HepG2 (cell line): Measurements from ENCODE around the gene FAM181A. TPM values are rescaled to one million over a fixed set of nuclear protein-coding genes. Genes with fewer than 3 reads are reported as not detected.
A peak's percentile ranks its signal among the peaks of the same experiment; 100 is the strongest.

Experiments
- ATM ChIP-seq: fragments of 450-650 bp; IDR thresholded peaks from 2 replicates; pipeline ENCODE4 v1.7.1; 2017; ENCODE audit warnings: mild to moderate bottlenecking, borderline replicate concordance
- FOXA3 ChIP-seq: IDR thresholded peaks from 2 replicates; pipeline ENCODE4 v1.6.1; 2016; ENCODE audit warnings: missing genetic modification reagents, missing compliant biosample characterization
- IKZF4 ChIP-seq: sonication (generic); formaldehyde crosslinking; IDR thresholded peaks from 2 replicates; pipeline ENCODE4 v1.5.1; 2020; ENCODE audit warnings: borderline replicate concordance, mild to moderate bottlenecking, low read depth, missing genetic modification reagents; ENCODE audit errors: not compliant biosample characterization
- TOE1 ChIP-seq: sonication (generic); formaldehyde crosslinking; IDR thresholded peaks from 2 replicates; pipeline ENCODE4 v1.4.0; 2020; ENCODE audit warnings: mild to moderate bottlenecking, missing genetic modification reagents
- ZNF235 ChIP-seq: sonication (generic); formaldehyde crosslinking; IDR thresholded peaks from 2 replicates; pipeline ENCODE4 v1.8.1; 2023; ENCODE audit warnings: mild to moderate bottlenecking, missing genetic modification reagents, borderline replicate concordance
- ZNF879 ChIP-seq: sonication (generic); formaldehyde crosslinking; IDR thresholded peaks from 2 replicates; pipeline ENCODE4 v1.8.1; 2023; ENCODE audit warnings: missing genetic modification reagents
- ZSCAN12 ChIP-seq: sonication (generic); formaldehyde crosslinking; IDR thresholded peaks from 2 replicates; pipeline ENCODE4 v1.9.0; 2021; ENCODE audit warnings: mild to moderate bottlenecking, missing genetic modification reagents
- polyA plus RNA-seq, 8 experiments: library from polyadenylated mRNA; depleted of rRNA in 3 of 8; stranded (reverse) in 7 of 8; unstranded in 1 of 8; fragments of >200 nt; fragmentation: Illumina TruSeq in 4 of 8; extraction: Trizol in 4 of 8; gene quantifications; 2 replicates each; pipeline versions ENCODE4 v1.2.1 to v1.2.3, GENCODE V29; 2011 to 2016; ENCODE audit warnings: low read depth in 4 of 8, missing spikeins in 1 of 8, mixed read lengths in 1 of 8; ENCODE audit not compliant: insufficient read depth in 1 of 8
- total RNA-seq, 5 experiments: library from RNA; depleted of rRNA; stranded (reverse); fragments of >200 nt; fragmentation: Illumina TruSeq; extraction: Trizol; gene quantifications; 2 replicates each; pipeline ENCODE4 v1.2.3, GENCODE V29; 2016; ENCODE audit warnings: low read depth in 1 of 5
- TF ChIP-seq, protein P1 (sequence below): IDR thresholded peaks from 2 replicates; pipeline ENCODE4 v1.4.0; 2020; ENCODE audit warnings: mild to moderate bottlenecking, missing genetic modification reagents
- TF ChIP-seq, protein P2 (sequence below): sonication (generic); formaldehyde crosslinking; IDR thresholded peaks from 2 replicates; pipeline ENCODE4 v1.5.0; 2020; ENCODE audit warnings: missing genetic modification reagents, mild to moderate bottlenecking, borderline replicate concordance
- TF ChIP-seq, protein P3 (sequence below), 2 experiments: sonication (generic) in 1 of 2; formaldehyde crosslinking in 1 of 2; IDR thresholded peaks; 2 replicates each; pipeline versions ENCODE4 v1.6.1 to v1.9.0; 2014 to 2022; ENCODE audit warnings: antibody characterized with exemption in 1 of 2, borderline replicate concordance in 1 of 2, inconsistent platforms in 1 of 2, low read depth in 1 of 2, missing genetic modification reagents in 1 of 2
- TF ChIP-seq, protein P4 (sequence below): sonication (generic); formaldehyde crosslinking; IDR thresholded peaks from 2 replicates; pipeline ENCODE4 v1.4.0; 2020; ENCODE audit warnings: missing genetic modification reagents, borderline replicate concordance
- TF ChIP-seq, protein P5 (sequence below): IDR thresholded peaks from 2 replicates; pipeline ENCODE4 v1.6.1; 2016; ENCODE audit warnings: missing biosample characterization, missing genetic modification reagents, low read depth

Gene FAM181A
- total and polyA plus RNA-seq, 2 of the 13 experiments (the other 11 are each of a cell fraction or from before 2014, with no cell fraction given), result 1.1 to 1.5 TPM

DNA sequence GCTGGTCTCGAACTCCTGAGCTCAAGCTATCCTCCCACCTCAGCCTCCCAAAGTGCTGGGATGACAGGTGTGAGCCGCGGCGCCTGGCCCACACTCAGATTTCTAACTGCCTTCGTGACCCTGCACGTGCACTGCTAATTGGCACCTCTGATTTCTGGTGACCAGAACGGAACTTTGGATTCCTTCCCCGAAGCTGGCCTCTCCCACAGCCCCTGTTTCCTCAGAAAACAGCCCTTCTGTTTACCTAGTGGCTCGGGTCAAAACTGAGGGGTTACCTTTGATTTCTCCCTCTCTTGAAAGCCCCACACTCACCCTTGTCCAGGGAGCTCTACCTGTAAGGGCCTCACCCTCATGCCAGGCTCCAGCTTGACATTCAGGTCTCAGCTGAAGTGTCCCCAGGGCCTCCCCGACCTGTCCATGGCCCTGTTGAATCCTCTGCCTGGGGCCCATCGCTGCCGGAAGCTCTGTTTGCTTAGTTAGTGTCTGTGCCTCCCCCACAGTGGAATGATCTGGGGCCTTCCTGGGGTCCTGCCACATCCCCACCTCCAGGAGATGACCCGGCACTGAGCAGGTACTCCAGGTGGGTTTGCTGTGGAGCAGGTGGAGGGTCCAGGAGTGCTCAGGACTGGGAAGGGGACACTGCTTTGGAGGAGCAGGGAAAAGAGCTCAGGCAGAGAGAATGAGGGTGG, 24.4 kb upstream of the FAM181A start (continued):
- TF ChIP-seq, protein P1, sequence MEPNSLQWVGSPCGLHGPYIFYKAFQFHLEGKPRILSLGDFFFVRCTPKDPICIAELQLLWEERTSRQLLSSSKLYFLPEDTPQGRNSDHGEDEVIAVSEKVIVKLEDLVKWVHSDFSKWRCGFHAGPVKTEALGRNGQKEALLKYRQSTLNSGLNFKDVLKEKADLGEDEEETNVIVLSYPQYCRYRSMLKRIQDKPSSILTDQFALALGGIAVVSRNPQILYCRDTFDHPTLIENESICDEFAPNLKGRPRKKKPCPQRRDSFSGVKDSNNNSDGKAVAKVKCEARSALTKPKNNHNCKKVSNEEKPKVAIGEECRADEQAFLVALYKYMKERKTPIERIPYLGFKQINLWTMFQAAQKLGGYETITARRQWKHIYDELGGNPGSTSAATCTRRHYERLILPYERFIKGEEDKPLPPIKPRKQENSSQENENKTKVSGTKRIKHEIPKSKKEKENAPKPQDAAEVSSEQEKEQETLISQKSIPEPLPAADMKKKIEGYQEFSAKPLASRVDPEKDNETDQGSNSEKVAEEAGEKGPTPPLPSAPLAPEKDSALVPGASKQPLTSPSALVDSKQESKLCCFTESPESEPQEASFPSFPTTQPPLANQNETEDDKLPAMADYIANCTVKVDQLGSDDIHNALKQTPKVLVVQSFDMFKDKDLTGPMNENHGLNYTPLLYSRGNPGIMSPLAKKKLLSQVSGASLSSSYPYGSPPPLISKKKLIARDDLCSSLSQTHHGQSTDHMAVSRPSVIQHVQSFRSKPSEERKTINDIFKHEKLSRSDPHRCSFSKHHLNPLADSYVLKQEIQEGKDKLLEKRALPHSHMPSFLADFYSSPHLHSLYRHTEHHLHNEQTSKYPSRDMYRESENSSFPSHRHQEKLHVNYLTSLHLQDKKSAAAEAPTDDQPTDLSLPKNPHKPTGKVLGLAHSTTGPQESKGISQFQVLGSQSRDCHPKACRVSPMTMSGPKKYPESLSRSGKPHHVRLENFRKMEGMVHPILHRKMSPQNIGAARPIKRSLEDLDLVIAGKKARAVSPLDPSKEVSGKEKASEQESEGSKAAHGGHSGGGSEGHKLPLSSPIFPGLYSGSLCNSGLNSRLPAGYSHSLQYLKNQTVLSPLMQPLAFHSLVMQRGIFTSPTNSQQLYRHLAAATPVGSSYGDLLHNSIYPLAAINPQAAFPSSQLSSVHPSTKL (CRISPR knock-in tag), result peak; percentile 76
- no peak for TF ChIP-seq IKZF4 (CRISPR knock-in tag)
- no peak for TF ChIP-seq ATM
- TF ChIP-seq, protein P2, sequence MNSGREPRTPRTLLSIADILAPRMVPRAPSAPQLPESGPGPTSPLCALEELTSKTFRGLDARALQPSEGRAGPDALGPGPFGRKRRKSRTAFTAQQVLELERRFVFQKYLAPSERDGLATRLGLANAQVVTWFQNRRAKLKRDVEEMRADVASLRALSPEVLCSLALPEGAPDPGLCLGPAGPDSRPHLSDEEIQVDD (CRISPR knock-in tag), result 0 out of 2 replicates have a peak, but pooled peaks have one; percentile 55
- no peak for TF ChIP-seq ZNF235 (CRISPR knock-in tag)
- no peak for TF ChIP-seq ZSCAN12
- TF ChIP-seq TOE1, result no peak
- TF ChIP-seq, protein P3, sequence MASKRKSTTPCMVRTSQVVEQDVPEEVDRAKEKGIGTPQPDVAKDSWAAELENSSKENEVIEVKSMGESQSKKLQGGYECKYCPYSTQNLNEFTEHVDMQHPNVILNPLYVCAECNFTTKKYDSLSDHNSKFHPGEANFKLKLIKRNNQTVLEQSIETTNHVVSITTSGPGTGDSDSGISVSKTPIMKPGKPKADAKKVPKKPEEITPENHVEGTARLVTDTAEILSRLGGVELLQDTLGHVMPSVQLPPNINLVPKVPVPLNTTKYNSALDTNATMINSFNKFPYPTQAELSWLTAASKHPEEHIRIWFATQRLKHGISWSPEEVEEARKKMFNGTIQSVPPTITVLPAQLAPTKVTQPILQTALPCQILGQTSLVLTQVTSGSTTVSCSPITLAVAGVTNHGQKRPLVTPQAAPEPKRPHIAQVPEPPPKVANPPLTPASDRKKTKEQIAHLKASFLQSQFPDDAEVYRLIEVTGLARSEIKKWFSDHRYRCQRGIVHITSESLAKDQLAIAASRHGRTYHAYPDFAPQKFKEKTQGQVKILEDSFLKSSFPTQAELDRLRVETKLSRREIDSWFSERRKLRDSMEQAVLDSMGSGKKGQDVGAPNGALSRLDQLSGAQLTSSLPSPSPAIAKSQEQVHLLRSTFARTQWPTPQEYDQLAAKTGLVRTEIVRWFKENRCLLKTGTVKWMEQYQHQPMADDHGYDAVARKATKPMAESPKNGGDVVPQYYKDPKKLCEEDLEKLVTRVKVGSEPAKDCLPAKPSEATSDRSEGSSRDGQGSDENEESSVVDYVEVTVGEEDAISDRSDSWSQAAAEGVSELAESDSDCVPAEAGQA (IDR thresholded peaks at IDR 0.05; ENCODE audit: low read depth), result no peak
- TF ChIP-seq, protein P3 (CRISPR knock-in tag; IDR thresholded peaks at IDR 0.05; ENCODE audit: borderline replicate concordance), result no peak
- TF ChIP-seq, protein P4, sequence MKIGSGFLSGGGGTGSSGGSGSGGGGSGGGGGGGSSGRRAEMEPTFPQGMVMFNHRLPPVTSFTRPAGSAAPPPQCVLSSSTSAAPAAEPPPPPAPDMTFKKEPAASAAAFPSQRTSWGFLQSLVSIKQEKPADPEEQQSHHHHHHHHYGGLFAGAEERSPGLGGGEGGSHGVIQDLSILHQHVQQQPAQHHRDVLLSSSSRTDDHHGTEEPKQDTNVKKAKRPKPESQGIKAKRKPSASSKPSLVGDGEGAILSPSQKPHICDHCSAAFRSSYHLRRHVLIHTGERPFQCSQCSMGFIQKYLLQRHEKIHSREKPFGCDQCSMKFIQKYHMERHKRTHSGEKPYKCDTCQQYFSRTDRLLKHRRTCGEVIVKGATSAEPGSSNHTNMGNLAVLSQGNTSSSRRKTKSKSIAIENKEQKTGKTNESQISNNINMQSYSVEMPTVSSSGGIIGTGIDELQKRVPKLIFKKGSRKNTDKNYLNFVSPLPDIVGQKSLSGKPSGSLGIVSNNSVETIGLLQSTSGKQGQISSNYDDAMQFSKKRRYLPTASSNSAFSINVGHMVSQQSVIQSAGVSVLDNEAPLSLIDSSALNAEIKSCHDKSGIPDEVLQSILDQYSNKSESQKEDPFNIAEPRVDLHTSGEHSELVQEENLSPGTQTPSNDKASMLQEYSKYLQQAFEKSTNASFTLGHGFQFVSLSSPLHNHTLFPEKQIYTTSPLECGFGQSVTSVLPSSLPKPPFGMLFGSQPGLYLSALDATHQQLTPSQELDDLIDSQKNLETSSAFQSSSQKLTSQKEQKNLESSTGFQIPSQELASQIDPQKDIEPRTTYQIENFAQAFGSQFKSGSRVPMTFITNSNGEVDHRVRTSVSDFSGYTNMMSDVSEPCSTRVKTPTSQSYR (CRISPR knock-in tag), result peak; percentile 45; the same call in 1 of the 2 replicates
- TF ChIP-seq, protein P5, sequence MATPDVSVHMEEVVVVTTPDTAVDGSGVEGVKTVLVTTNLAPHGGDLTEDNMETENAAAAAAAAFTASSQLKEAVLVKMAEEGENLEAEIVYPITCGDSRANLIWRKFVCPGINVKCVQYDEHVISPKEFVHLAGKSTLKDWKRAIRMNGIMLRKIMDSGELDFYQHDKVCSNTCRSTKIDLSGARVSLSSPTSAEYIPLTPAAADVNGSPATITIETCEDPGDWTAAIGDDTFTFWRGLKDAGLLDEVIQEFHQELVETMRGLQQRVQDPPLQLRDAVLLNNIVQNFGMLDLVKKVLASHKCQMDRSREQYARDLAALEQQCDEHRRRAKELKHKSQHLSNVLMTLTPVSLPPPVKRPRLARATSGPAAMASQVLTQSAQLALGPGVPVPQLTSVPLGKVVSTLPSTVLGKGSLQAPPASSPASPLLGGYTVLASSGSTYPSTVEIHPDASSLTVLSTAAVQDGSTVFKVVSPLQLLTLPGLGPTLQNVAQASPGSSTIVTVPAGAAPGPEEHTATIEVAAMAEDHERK, result no peak
- TF ChIP-seq FOXA3 (CRISPR knock-in tag), result peak; percentile 80
- TF ChIP-seq ZNF879 (CRISPR knock-in tag), result no peak
